ENCODE measurements around the gene SPRR5.

GRCh38 chr1:152998476-152998875 is 51.5 kb downstream of the SPRR5 start:
- no peak for TF ChIP-seq CTCF (IDR thresholded peaks at IDR 0.05)
- no peak for TF ChIP-seq POLR2AphosphoS5 (IDR thresholded peaks at IDR 0.05; ENCODE audit: insufficient read depth in 1 of 2, low read depth in 1 of 2)

All from vagina (tissue), 2 donors.